ENCODE results near the gene TRPV6. TPM values are rescaled to one million over a fixed set of nuclear protein-coding genes. Genes with fewer than 3 reads are reported as not detected.

Gene TRPV6
- total and polyA plus RNA-seq, 7 donors: under 0.01 TPM; not detected in 6

- WGBS, 3 donors: 54 to 56% (median 54%) methylated on average over 6 of the region's 6 CpGs
- ATAC-seq (no peak), DNase-seq (no peak)
- H3K36me3 ChIP-seq (ENCODE audit: insufficient read depth in 1 of 2, low read depth in 1 of 2): no peaks in the 10 kb centered on the region
- TF ChIP-seq CTCF (IDR thresholded peaks at IDR 0.05): no peak
- no peak overlapping the region for H3K4me3 ChIP-seq
- no peaks in the 10 kb centered on the region for H3K9me3 ChIP-seq
- H3K27ac ChIP-seq: no peak overlapping the region
- peaks cover 0 to 9% (median 1%) of the 10 kb centered on the region in 3 donors for H3K27me3 ChIP-seq (ENCODE audit: insufficient read depth in 3 of 3, low read length in 2 of 3)
- no peaks in the 10 kb centered on the region for H3K4me1 ChIP-seq
- intact Hi-C loops (cut with DNase I): no loop called here
Measured at GRCh38 chr7:142894985-142895593, 9.5 kb upstream of the TRPV6 start.

GRCh38 chr7:142894112-142894984, 8.8 kb upstream of the TRPV6 start:
- DNase-seq (no peak), ATAC-seq (no peak)
- no peaks in the 10 kb centered on the region for H3K4me1 ChIP-seq
- H3K27ac ChIP-seq: no peak overlapping the region
- no peaks in the 10 kb centered on the region for H3K9me3 ChIP-seq
- TF ChIP-seq CTCF (IDR thresholded peaks at IDR 0.05): no peak
- 70 to 75% (median 72%) methylated on average over 12 of the region's 12 CpGs for WGBS, 3 donors
- intact Hi-C loops (cut with DNase I): no loop called here
- H3K4me3 ChIP-seq: no peak overlapping the region
- H3K27me3 ChIP-seq (ENCODE audit: insufficient read depth in 3 of 3, low read length in 2 of 3): peaks cover 0 to 9% (median 1%) of the 10 kb centered on the region in 3 donors
- H3K36me3 ChIP-seq (ENCODE audit: insufficient read depth in 1 of 2, low read depth in 1 of 2): no peaks in the 10 kb centered on the region

GRCh38 chr7:142892951-142893350, 7.4 kb upstream of the TRPV6 start:
- no peaks in the 10 kb centered on the region for H3K9me3 ChIP-seq
- H3K27me3 ChIP-seq (ENCODE audit: insufficient read depth in 3 of 3, low read length in 2 of 3): peaks cover 0 to 9% (median 5%) of the 10 kb centered on the region in 3 donors
- DNase-seq: no peak
- no peak for TF ChIP-seq CTCF (IDR thresholded peaks at IDR 0.05)
- no peaks in the 10 kb centered on the region for H3K36me3 ChIP-seq (ENCODE audit: insufficient read depth in 1 of 2, low read depth in 1 of 2)
- no peak for ATAC-seq
- H3K4me1 ChIP-seq: no peaks in the 10 kb centered on the region
- no peak overlapping the region for H3K4me3 ChIP-seq
- 71 to 83% (median 79%) methylated on average over 5 of the region's 5 CpGs for whole genome bisulfite sequencing, 3 donors
- no peak overlapping the region for H3K27ac ChIP-seq
- intact Hi-C loops (cut with DNase I): no loop called here

- ATAC-seq: no peak
- H3K27me3 ChIP-seq (ENCODE audit: insufficient read depth in 3 of 3, low read length in 2 of 3): peaks cover 0 to 5% (median 5%) of the 10 kb centered on the region in 3 donors
- no peak overlapping the region for H3K27ac ChIP-seq
- intact Hi-C loops (cut with DNase I): no loop called here
- no peaks in the 10 kb centered on the region for H3K9me3 ChIP-seq
- H3K4me3 ChIP-seq: no peak overlapping the region
- no peaks in the 10 kb centered on the region for H3K36me3 ChIP-seq (ENCODE audit: insufficient read depth in 1 of 2, low read depth in 1 of 2)
- no peaks in the 10 kb centered on the region for H3K4me1 ChIP-seq
- 76 to 82% (median 79%) methylated on average over 10 of the region's 10 CpGs for WGBS, 3 donors
- no peak for DNase-seq
- no peak for TF ChIP-seq CTCF (IDR thresholded peaks at IDR 0.05)
Measured at GRCh38 chr7:142891490-142892082, 6.0 kb upstream of the TRPV6 start.

Measured in psoas muscle (tissue), 8 donors.